Glutamatergic neuron (in vitro differentiated cells): ENCODE measurements around the gene MACROD2. TPM values are rescaled to one million over a fixed set of nuclear protein-coding genes. Genes with fewer than 3 reads are reported as not detected.

ENCODE experiments used
- DNase-seq: peaks from one replicate; pipeline ENCODE4 v3.0.0; 2022
- H3K27ac Mint-ChIP-seq: one replicate; pipeline ENCODE4 v1.8.0; 2020; ENCODE audit warnings: mild to moderate bottlenecking, mixed read lengths, inconsistent platforms; ENCODE audit not compliant: unreplicated experiment
- H3K27me3 Mint-ChIP-seq: one replicate; pipeline ENCODE4 v1.8.0; 2020; ENCODE audit warnings: mild to moderate bottlenecking, moderate library complexity, mixed read lengths, inconsistent platforms; ENCODE audit not compliant: unreplicated experiment
- H3K36me3 Mint-ChIP-seq: one replicate; pipeline ENCODE4 v1.8.0; 2020; ENCODE audit warnings: mild to moderate bottlenecking, mixed read lengths, inconsistent platforms; ENCODE audit not compliant: unreplicated experiment
- H3K4me1 Mint-ChIP-seq: one replicate; pipeline ENCODE4 v1.8.0; 2020; ENCODE audit warnings: mild to moderate bottlenecking, low read depth, mixed read lengths, inconsistent platforms; ENCODE audit not compliant: unreplicated experiment
- H3K4me3 Mint-ChIP-seq: one replicate; pipeline ENCODE4 v1.8.0; 2020; ENCODE audit warnings: mild to moderate bottlenecking, mixed read lengths, inconsistent platforms; ENCODE audit not compliant: unreplicated experiment
- H3K9me3 Mint-ChIP-seq: one replicate; pipeline ENCODE4 v1.8.0; 2020; ENCODE audit warnings: mild to moderate bottlenecking, moderate library complexity, mixed read lengths, inconsistent platforms; ENCODE audit not compliant: unreplicated experiment
- total RNA-seq: library from RNA; stranded (reverse); fragmentation: NEBNext Ultra II Directional; extraction: Animal tissue kit (Norgen Biotek cat#: 25700); gene quantifications from one replicate; pipeline ENCODE4 v1.2.1, GENCODE V29; 2021; ENCODE audit not compliant: unreplicated experiment
- TF ChIP-seq, protein P1 (sequence below): fragments of 200-600 bp; sonication (generic); IDR thresholded peaks from one replicate; pipeline ENCODE4 v1.5.0; 2021; ENCODE audit not compliant: partially characterized antibody, unreplicated experiment

The MACROD2 gene
- total RNA-seq, 1 donor from 2014 or later: 8.7 TPM

DNA sequence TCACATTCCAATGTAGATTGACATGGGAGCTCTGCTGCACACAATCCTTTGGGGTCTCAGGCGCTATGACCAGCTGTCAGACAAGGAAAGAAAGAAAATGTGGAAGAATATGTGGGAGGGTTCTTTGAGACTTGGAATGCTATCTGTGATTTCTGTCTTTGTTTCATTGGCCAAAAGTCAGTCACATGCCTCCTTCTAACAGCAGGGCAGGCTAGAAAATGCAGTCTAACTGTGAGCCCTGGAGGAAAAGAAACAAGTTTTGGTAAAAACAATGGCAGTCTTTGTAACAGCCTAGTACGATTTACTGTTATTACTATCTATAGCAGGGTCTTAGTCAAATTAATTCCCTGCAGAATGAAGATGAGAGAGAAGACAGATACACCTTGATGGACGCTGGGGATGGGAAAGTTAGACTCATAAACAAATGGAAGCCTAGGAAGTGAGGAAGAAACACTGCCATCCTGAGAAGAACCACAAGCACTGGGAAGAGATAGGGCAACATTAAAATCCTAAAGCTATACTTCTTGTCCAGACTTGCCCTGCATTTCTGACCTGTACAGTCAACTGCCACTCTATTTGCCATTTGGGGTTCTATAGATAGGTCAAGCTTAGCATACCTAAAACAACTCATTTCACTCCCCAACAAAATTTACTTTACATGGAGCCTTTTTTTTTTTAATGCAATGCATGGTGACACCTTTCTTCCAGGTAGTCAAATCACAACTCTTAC lies 1744.9 kb downstream of the MACROD2 start:
- Mint-ChIP-seq H3K9me3 (no peaks in the 10 kb centered on the region), H3K27ac (no peak overlapping the region), H3K36me3 (no peaks in the 10 kb centered on the region), H3K27me3 (no peaks in the 10 kb centered on the region), H3K4me1 (no peaks in the 10 kb centered on the region), H3K4me3 (no peak overlapping the region)
- TF ChIP-seq, protein P1, sequence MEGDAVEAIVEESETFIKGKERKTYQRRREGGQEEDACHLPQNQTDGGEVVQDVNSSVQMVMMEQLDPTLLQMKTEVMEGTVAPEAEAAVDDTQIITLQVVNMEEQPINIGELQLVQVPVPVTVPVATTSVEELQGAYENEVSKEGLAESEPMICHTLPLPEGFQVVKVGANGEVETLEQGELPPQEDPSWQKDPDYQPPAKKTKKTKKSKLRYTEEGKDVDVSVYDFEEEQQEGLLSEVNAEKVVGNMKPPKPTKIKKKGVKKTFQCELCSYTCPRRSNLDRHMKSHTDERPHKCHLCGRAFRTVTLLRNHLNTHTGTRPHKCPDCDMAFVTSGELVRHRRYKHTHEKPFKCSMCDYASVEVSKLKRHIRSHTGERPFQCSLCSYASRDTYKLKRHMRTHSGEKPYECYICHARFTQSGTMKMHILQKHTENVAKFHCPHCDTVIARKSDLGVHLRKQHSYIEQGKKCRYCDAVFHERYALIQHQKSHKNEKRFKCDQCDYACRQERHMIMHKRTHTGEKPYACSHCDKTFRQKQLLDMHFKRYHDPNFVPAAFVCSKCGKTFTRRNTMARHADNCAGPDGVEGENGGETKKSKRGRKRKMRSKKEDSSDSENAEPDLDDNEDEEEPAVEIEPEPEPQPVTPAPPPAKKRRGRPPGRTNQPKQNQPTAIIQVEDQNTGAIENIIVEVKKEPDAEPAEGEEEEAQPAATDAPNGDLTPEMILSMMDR: no peak
- no peak for DNase-seq

DNA sequence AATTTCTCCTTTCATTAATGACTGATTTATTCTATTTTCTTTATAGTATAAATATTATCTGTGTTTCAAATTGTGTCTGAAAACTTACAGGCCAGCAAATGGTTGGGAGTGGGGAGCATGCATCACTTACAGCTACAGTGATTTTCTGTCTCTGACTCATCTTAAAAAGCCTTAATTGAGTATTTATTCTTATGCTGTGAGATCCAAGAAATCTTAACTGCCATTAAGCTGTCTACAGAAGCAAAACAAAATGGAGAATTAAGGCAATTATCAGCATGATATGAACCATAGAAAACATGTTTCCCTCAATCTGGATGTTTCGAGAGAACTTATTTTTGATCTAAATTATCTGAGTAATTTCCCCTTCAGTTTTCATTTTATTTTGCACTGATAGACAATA lies 1746.8 kb downstream of the MACROD2 start:
- Mint-ChIP-seq H3K4me3 (no peak overlapping the region), H3K9me3 (no peaks in the 10 kb centered on the region), H3K4me1 (no peaks in the 10 kb centered on the region), H3K27me3 (no peaks in the 10 kb centered on the region), H3K36me3 (peaks cover 6% of the 10 kb centered on the region), H3K27ac (no peak overlapping the region)
- TF ChIP-seq, protein P1: no peak
- DNase-seq: no peak

GRCh38 chr20:15742627-15743026 lies 1747.3 kb downstream of the MACROD2 start:
- H3K4me1 Mint-ChIP-seq: no peaks in the 10 kb centered on the region
- DNase-seq: no peak
- no peaks in the 10 kb centered on the region for H3K27me3 Mint-ChIP-seq
- H3K27ac Mint-ChIP-seq: no peak overlapping the region
- peaks cover 10% of the 10 kb centered on the region for H3K36me3 Mint-ChIP-seq
- no peak overlapping the region for H3K4me3 Mint-ChIP-seq
- no peaks in the 10 kb centered on the region for H3K9me3 Mint-ChIP-seq
- TF ChIP-seq, protein P1: no peak

DNA sequence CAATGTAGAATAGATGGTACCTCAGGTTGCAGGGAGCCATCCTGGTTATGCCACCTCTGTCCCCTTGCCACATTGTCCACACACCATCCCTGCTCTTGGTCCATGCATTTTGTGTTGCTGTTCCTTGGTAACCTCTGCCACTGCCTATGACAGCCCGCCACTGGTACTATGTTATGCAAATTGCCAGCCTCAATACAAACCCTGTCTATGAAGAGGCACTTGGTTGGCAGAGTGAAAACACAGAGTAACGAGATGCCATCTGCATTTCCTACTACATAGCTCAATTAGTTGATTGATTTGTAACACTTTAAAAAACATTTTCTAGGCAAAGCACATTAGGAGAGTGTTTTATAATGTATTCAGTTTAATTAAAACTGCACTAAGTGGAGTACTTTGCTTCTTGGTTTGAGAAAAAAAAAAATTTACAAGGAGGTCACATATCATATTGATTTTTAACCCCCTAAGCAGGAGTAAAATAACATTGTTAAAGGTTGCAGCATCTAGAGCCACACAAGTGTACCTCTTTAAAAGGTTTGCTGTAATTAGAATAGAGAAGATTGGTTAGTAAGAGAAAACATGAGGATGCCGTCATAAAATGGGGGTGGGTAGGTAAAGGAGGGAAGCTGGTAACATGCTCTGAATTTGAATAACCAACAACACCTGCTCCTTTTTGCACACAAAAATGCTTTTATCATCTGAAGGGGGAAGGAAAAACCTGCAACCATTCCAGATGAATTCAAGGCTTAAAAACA lies 1760.9 kb downstream of the MACROD2 start:
- H3K4me3 Mint-ChIP-seq: peak overlapping the region; percentile 50
- H3K4me1 Mint-ChIP-seq: peaks cover 32% of the 10 kb centered on the region
- H3K27me3 Mint-ChIP-seq: peaks cover 7% of the 10 kb centered on the region
- peak overlapping the region; percentile 82 for H3K27ac Mint-ChIP-seq
- H3K9me3 Mint-ChIP-seq: peaks cover 12% of the 10 kb centered on the region
- TF ChIP-seq, protein P1: no peak
- peak; percentile 14 for DNase-seq
- H3K36me3 Mint-ChIP-seq: no peaks in the 10 kb centered on the region

GRCh38 chr20:15756754-15757115 lies 1761.4 kb downstream of the MACROD2 start:
- peaks cover 32% of the 10 kb centered on the region for H3K4me1 Mint-ChIP-seq
- TF ChIP-seq, protein P1: no peak
- H3K4me3 Mint-ChIP-seq: no peak overlapping the region
- H3K9me3 Mint-ChIP-seq: peaks cover 12% of the 10 kb centered on the region
- H3K27ac Mint-ChIP-seq: peak overlapping the region; percentile 82
- no peak for DNase-seq
- peaks cover 7% of the 10 kb centered on the region for H3K27me3 Mint-ChIP-seq
- no peaks in the 10 kb centered on the region for H3K36me3 Mint-ChIP-seq
